Loucy (cell line): Measurements from ENCODE around the gene HES5.
"Not testable (repeated sequence)": the region's sequence is repeated elsewhere in the genome, so short reads cannot be mapped to it uniquely, and the experiment has no call there.

Experiments
- H2AFZ ChIP-seq: fragments of 200-600 bp; sonication (generic); 2 replicates; pipeline ENCODE4 v1.6.0; 2016; ENCODE audit warnings: antibody characterized with exemption, mild to moderate bottlenecking, low read length, moderate library complexity
- H3F3A ChIP-seq: fragments of 200-600 bp; 2 replicates; pipeline ENCODE4 v1.6.0; 2016; ENCODE audit warnings: antibody characterized with exemption, low read depth, mild to moderate bottlenecking
- H3K27me3 ChIP-seq: fragments of 200-600 bp; sonication (generic); 2 replicates; pipeline ENCODE4 v1.6.1; 2014; ENCODE audit warnings: low read length, mild to moderate bottlenecking; ENCODE audit not compliant: insufficient read depth, poor library complexity, severe bottlenecking
- H3K36me3 ChIP-seq: fragments of 200-600 bp; sonication (generic); 2 replicates; pipeline ENCODE4 v1.6.1; 2016; ENCODE audit warnings: low read length; ENCODE audit not compliant: insufficient read depth
- H3K4me1 ChIP-seq: fragments of 200-600 bp; sonication (generic); 2 replicates; pipeline ENCODE4 v1.5.1; 2014; ENCODE audit warnings: low read length, mild to moderate bottlenecking; ENCODE audit not compliant: insufficient read depth, poor library complexity, severe bottlenecking
- H3K4me2 ChIP-seq: fragments of 200-600 bp; sonication (generic); 2 replicates; pipeline ENCODE4 v1.6.0; 2014; ENCODE audit warnings: antibody characterized with exemption, low read length, low read depth, mild to moderate bottlenecking; ENCODE audit not compliant: poor library complexity, severe bottlenecking
- H3K4me3 ChIP-seq: fragments of 200-600 bp; sonication (generic); 2 replicates; pipeline ENCODE4 v1.5.1; 2014; ENCODE audit warnings: low read length, mild to moderate bottlenecking, mixed read lengths; ENCODE audit not compliant: poor library complexity, severe bottlenecking
- H3K79me2 ChIP-seq: fragments of 200-600 bp; sonication (generic); 2 replicates; pipeline ENCODE4 v1.6.1; 2014; ENCODE audit warnings: low read length; ENCODE audit not compliant: insufficient read depth
- H3K9ac ChIP-seq: fragments of 200-600 bp; sonication (generic); 2 replicates; pipeline ENCODE4 v1.6.0; 2014; ENCODE audit warnings: mild to moderate bottlenecking, low read depth, low read length, moderate library complexity; ENCODE audit not compliant: poor library complexity, severe bottlenecking
- H3K9me2 ChIP-seq: fragments of 200-600 bp; sonication (generic); replicated peaks from 2 replicates; pipeline ENCODE4 v1.6.1; 2016; ENCODE audit warnings: low read depth, low read length, mixed read lengths
- H3K9me3 ChIP-seq: fragments of 200-600 bp; sonication (generic); 2 replicates; pipeline ENCODE4 v1.6.1; 2014; ENCODE audit warnings: mild to moderate bottlenecking, antibody characterized with exemption, low read length, low read depth; ENCODE audit not compliant: insufficient read depth
- H4K20me1 ChIP-seq: fragments of 200-600 bp; sonication (generic); 2 replicates; pipeline ENCODE4 v1.6.0; 2014; ENCODE audit warnings: antibody characterized with exemption, low read length, mild to moderate bottlenecking; ENCODE audit not compliant: insufficient read depth, poor library complexity, severe bottlenecking
- CTCF ChIP-seq: fragments of 200-600 bp; sonication (generic); conservative IDR thresholded peaks from 2 replicates; pipeline ENCODE4 v1.5.1; 2014; ENCODE audit warnings: mild to moderate bottlenecking, antibody characterized with exemption, low read length
- EZH2phosphoT487 ChIP-seq: fragments of 200-600 bp; IDR thresholded peaks from 2 replicates; pipeline ENCODE4 v1.6.1; 2018; ENCODE audit warnings: antibody characterized with exemption, mild to moderate bottlenecking, moderate library complexity, borderline replicate concordance

HES5 gene

GRCh38 chr1:2552189-2552588 is 22.1 kb upstream of the HES5 start:
- peaks cover 2% of the 10 kb centered on the region for H4K20me1 ChIP-seq
- H3K36me3 ChIP-seq = no peaks in the 10 kb centered on the region
- no peaks in the 10 kb centered on the region for H3K27me3 ChIP-seq
- H3K4me1 ChIP-seq = peaks cover 36% of the 10 kb centered on the region
- H3K4me2 ChIP-seq = no peak overlapping the region
- no peaks in the 10 kb centered on the region for H3K9me2 ChIP-seq
- H3F3A ChIP-seq = no peaks in the 10 kb centered on the region
- H3K9ac ChIP-seq = no peak overlapping the region
- TF ChIP-seq CTCF (no peak), EZH2phosphoT487 (no peak)
- no peak overlapping the region for H2AFZ ChIP-seq
- H3K9me3 ChIP-seq = no peaks in the 10 kb centered on the region
- peaks cover 13% of the 10 kb centered on the region for H3K79me2 ChIP-seq
- H3K4me3 ChIP-seq = no peak overlapping the region

GRCh38 chr1:2551544-2551943 is 21.5 kb upstream of the HES5 start:
- not testable (repeated sequence) for H3K36me3 ChIP-seq, H2AFZ ChIP-seq, H3K9me2 ChIP-seq, H4K20me1 ChIP-seq, H3K9me3 ChIP-seq, H3K4me3 ChIP-seq, H3F3A ChIP-seq, H3K9ac ChIP-seq, H3K27me3 ChIP-seq, H3K4me2 ChIP-seq, H3K79me2 ChIP-seq
- H3K4me1 ChIP-seq = peaks cover 33% of the 10 kb centered on the region

- not testable (repeated sequence) for H4K20me1 ChIP-seq, H3K36me3 ChIP-seq, H3K4me3 ChIP-seq, H3K9ac ChIP-seq, H3K9me3 ChIP-seq, H3K79me2 ChIP-seq, H3K9me2 ChIP-seq, H2AFZ ChIP-seq, H3F3A ChIP-seq, H3K4me2 ChIP-seq, H3K27me3 ChIP-seq
- H3K4me1 ChIP-seq = peaks cover 33% of the 10 kb centered on the region
Observed at GRCh38 chr1:2550309-2550861, 20.3 kb upstream of the HES5 start.

- H3K79me2 ChIP-seq, H2AFZ ChIP-seq, H3F3A ChIP-seq, H3K36me3 ChIP-seq, H4K20me1 ChIP-seq, H3K27me3 ChIP-seq, H3K9me3 ChIP-seq, H3K9me2 ChIP-seq: not testable (repeated sequence)
- H3K4me3 ChIP-seq = peak overlapping the region; percentile 79
- H3K9ac ChIP-seq = peak overlapping the region; percentile 88
- peaks cover 24% of the 10 kb centered on the region for H3K4me1 ChIP-seq
- peak overlapping the region; percentile 95 for H3K4me2 ChIP-seq
Observed at GRCh38 chr1:2549367-2550029, 19.4 kb upstream of the HES5 start.
